GM19239 (cell line): ENCODE data around the gene DLX2.
"Not testable (repeated sequence)": the region's sequence is repeated elsewhere in the genome, so short reads cannot be mapped to it uniquely, and the experiment has no call there.

Experiments
- DNase-seq: peaks from one replicate; pipeline ENCODE4 v3.0.0; 2011; ENCODE audit warnings: low spot score; ENCODE audit not compliant: insufficient read length
- FAIRE-seq: peaks from 2 replicates; lab custom pipeline; 2011; peaks lifted over from hg19 to GRCh38; lab: Jason Lieb, UNC

The DLX2 gene

DNA sequence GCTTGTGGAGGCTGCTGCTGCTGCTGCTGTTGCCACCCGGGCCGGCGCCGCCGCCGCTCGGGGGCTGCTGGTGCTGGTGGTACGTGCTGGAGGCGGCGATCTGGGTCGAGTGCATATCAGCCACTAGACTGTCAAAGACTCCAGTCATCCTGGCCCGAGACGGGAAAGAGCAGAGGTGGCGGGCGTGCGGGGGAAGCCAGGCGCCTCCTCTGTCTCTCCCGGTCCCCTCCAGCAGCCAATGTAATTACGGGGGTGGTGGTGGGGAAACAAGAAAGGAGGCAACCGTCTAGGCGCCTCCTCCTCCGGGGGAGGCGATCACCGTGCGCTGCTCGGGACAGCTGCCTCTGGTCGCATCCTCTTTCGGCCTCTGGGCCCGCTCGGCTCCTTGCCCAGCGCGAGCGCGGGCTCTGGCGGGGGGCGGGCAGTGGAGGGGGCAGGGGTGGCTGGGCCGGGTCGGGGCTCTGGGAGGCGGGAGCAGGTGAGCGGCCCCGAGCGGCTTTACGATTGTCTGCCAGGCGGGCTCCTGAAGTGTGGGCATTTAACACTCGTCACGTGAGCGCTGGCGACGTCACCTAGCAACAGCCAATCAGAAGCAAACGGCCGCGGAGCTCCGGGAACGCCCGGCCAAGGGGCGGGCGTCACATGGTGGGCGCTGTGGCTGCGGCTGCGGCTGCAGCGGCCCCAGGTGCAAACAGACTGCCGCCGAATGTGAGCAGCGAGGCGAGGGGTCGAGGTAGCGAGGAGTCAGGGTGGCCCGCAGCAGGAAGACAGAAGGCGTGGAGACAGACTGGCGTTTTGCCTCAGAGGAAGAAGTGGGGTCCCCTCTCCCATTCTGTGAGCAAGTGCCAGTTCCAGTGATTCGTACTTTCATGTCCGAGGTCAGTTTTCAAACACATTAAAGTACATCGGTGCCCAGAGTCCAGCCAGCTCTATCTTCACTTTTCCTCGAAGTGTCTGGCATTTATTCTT lies at the start of gene DLX2:
TSS of gene DLX2 (minus strand) at position 510 of the 969 bp plus-strand sequence. CDS start at position 148, 362 bp downstream.
- FAIRE-seq = peak; percentile 26
- peak; percentile 74 for DNase-seq

DNA sequence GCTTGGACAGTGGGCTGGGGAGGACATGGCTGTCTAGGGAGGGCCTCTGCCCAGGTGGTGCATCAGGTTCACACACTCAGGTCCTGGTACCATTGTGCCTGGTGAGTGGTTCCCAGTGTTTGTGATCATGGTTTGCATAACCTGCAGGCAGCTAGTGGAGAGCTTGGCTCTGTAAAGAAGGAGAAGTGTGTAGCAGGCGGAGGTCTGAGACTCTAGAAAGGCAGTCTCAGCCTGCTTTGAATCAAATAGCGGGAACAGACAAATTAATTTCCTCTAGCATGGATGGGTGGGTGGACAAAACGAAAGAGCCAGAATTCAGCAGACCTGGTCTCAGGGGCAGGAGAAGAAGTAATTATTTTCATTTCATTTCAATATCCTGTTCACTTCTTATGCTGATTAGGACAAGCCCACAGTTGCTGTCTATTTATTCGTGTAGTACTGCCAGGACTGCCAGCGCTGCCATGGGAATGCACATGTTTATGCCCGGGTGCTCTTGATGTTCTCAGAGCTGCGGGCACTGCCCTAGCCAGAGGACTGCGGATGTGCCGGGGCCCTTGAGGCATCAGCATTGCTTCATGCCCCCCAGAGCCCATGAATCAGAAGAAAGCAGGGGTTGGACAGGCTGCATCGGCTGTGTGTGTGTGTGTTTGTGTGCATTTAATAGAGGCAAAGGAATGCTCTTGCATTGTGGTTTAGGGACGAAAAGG lies 45.4 kb upstream of the DLX2 start:
- FAIRE-seq = no peak
- DNase-seq = no peak

DNA sequence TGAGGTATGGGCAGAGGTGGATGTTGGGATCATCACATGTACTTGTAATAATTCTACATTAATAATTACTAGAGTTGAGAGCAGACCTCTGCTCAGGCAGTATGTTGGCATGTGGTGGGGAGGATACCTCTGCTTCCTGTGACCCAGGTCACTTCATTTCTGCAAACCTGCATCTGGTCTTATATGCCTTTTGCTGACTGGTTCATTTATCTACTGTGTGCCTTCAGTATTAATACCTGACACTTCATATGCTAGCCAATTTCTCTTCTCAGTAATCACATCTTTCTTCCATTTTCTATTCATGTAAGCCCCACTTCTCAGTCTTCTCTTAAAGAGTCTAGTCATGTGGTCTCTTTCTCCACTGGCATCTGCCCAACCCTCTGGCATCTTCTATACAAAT lies 41.1 kb upstream of the DLX2 start:
- FAIRE-seq (no peak), DNase-seq (no peak)

DNA sequence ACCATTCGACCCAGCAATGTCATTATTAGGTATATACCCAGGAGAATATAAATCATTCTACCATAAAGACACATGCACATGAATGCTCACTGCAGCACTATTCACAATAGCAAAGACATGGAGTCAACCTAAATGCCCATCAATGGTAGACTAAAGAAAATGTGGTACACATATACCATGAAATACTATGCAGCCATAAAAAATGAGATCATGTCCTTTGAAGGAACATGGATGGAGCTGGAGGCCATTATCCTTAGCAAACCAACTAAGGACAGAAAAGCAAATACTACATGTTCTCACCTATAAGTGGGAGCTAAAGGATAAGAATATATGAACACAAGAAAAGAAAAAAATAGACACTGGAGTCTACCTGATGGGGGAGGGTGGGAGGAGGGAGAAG lies 36.0 kb upstream of the DLX2 start:
- DNase-seq, FAIRE-seq: not testable (repeated sequence)

DNA sequence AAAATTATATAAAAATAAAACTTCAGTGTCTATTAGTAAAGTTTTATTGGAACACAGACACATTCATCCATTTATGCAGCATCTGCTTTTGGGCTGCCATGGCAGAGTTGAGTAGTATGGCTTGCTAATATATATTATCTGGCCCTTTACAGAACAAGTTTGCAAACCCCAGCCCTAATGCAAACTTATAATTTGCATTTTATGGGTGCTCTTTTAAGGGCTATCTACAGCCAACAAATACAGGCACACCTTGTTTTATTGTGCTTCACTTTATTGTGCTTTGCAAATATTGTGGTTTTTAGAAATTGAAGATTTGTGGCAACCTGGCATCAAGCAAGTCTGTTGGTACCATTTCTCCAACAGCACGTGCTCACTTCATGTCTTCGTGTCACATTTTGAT lies 35.2 kb upstream of the DLX2 start:
- FAIRE-seq (no peak), DNase-seq (no peak)

DNA sequence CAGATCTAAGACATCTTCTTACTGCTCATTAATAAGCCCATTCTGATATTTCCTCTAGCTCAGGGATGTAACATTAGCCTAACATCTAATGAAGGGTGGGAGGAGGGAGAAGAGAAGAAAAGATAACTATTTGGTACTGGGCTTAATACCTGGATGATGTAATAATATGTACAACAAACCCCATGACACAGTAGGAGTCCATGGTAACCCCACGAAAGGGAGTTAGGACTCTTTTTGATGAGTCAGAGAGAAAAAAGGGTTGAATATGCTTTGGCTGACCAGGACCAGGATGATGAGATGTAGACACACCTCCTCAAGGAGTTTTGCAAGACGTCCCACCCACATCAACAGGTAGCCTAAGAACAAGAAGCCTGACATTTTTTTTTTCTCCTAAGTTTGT lies 34.4 kb upstream of the DLX2 start:
- FAIRE-seq (no peak), DNase-seq (no peak)

DNA sequence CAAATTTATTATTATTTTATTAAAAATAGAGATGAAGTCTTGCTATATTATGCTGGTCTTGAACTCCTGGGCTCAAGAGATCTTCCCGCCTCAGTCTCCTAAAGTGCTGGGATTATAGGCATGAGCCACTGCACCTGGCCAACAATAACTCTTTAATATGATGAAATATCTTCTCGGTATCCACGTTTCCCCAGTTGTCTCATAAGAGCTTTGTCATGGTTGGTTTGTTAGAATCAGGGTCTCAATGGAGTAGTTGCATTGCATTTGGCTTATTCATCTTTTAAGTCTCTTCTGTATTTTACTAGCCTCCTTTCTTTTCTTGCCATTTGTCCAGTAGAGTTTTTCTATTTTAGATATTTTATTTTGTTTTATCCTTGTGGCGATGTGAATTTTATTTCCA lies 32.7 kb upstream of the DLX2 start:
- DNase-seq (no peak), FAIRE-seq (no peak)

DNA sequence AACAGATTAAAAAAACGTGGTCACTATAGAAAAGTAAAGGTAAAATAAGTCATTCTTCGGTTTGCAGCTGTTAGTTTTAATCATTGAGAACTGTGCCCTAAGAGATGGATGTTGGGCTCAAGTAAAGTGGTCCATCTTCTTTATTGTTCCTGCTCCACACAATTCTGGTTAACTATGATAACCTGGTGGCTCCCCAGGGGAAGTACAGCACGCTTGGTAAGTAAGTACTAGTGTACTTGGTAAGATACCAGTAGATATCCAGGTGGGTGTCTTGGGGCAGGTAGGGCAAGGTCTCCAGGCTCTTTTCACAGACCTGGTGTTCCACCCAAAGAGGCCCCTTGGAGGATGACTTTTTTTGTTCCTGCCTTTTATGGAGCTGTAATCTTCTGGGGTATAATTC lies 31.6 kb upstream of the DLX2 start:
- FAIRE-seq (no peak), DNase-seq (no peak)

DNA sequence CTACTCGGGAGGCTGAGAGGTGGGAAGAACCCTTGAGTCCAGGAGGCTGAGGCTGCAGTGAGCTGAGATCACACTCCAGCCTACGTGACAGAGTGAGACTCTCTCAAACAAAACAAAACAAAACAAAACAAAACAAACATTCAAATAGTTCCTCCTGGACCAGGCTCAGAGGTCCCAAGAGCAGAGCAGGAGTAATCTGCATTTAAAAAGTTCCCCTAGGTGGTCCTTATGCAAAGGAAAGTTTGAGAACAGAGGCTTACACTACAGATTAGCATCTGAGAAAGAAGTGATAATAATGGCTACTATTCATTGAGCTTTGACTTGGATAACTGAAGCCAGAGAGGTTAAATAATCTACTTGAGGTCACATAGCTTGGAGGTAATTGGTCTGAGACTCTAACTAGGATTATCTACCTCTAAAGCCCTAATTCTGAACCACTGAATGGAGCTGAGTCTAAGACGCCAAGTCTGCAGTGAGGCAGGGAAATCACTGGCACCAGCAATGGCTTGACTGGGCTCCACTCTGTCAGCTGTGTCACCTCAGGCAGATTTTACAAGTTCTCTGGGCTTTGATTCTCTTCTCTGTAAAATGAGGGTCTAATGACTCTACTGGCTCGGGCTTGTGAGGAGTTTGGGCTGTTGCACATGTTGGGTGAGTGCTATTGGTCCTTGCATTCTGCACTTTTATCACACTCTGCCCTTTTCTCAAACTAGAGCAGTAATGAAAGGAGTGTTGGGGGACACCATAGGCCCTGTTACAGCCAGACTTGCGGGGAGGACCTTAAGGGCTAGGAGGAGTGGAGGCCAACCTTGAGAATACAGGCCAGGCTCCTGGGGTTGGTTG lies 29.2 kb upstream of the DLX2 start:
- no peak for DNase-seq
- no peak for FAIRE-seq

DNA sequence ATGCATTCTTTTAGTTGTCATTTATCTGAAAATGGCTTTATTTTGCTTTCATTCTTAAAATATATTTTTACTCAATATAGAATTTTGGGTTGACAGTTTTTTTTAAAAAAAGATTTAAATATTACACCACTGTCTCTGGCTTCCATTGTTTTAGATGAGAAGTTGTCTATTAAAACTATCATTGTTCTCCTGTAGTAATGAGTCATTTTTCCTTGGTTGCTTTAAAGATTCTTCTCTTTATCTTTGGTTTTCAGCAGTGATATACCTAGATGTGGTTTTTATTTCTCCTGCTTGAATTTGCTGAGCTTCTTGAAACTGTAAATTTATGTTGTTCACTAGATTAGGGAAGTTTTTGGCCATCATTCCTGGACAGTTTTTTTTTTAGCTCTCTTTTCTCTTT lies 26.7 kb upstream of the DLX2 start:
- no peak for DNase-seq
- FAIRE-seq = no peak

DNA sequence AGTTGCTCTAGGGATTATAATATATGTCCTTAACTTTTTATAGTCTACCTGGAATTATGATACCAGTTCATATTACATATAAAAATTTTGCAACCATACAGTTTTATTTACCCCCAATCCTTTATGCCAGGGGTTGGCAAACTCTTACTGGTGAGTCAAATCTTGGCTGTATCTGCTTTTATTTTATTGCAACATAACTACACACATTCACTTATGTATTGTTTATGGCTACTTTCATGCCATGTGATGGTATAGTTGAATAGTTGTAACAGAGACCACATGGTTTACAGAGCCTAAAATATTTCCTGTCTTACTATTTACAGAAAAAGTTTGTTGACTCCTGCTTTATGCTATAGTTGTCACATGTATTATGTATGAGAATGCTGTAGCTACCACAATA lies 25.8 kb upstream of the DLX2 start:
- DNase-seq (no peak), FAIRE-seq (no peak)

DNA sequence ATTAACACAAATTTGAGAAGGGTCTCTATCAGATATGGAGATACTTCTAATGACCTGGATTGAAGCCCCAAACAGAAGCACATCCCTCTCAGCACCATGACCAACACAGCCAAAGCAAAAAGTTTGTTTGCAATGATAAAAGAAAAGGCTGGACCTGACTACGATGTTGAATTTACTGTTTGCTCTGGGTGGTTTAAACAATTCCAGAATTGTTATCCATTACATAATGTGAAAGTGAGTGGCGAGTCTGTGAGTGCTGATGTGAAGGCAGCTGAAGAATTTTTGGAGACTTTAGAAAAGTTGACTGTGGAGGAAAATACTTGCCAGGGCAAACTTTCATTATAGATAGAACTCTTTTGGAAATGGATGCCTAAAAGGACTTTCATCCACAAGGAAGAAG lies 17.4 kb upstream of the DLX2 start:
- FAIRE-seq (no peak), DNase-seq (no peak)

DNA sequence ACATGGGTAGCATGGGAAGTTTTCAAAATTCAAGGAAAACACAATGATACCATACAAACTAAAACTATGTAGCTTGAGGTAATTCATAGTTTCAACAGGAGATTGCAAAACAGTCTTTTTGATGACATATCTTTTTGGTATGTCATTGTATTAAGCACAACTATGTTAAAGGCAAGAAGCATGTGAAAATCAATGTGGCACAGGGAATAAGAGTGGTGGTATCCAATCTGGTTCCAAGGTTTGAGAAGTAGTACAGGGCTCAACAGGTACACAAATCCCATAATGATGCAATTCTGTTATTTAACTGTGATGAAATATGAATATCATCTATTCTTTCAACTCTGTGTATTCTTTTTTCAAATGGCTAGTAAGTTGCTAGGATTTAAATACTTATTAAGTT lies 16.4 kb upstream of the DLX2 start:
- FAIRE-seq (no peak), DNase-seq (no peak)

DNA sequence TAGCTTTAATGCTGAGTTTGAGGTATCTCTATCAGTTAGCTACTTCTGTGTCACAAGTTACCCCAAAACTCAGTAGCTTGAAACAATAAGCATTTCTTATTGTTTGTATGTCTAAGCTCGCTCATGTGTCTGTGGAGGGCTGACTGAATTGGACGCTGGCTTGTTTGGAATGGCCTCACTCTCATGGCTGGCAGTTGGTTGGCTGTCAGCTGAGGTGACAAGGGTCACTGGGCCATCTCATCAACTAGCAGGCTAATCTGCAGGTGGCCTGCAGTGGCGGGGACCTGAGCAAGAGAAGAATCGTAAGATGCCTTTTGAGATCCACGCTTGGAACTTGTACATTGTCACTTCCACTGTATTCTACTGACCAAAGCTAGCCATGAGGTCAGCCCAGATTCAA lies 13.4 kb upstream of the DLX2 start:
- DNase-seq = no peak
- FAIRE-seq = no peak

DNA sequence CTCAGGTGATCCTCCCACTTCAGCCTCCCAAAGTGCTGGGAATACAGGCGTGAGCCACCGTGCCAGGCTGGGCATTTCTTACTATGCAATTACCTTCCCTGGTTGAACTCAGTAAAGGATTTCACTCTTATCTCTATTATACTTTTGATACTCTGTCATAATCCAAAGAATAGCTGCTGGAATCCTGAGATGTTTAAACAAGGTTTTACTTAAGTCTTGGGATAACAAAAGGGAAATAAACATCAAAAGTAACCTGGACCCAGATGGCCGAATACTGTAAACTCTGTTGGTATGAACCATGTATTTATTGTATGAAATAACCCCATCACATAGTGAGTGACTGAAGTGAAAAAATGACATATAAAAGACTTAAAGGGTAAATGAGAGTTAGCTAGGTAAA lies 11.9 kb upstream of the DLX2 start:
- DNase-seq (no peak), FAIRE-seq (no peak)

DNA sequence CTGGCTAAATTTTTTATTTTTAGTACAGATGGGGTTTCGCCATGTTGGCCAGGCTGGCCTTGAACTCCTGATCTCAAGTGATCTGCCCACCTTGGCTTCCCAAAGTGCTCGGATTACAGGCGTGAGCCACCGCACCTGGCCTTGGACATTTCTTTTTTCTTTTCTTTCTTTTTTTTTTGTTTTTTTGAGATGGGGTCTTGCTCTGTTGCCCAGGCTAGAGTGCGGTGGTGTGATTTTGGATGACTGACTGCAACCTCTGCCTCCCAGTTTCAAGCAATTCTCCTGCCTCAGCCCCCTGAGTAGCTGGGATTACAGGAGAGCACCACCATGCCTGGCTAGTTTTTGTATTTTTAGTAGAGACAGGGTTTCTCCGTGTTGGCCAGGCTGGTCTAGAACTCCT lies 11.5 kb upstream of the DLX2 start:
- not testable (repeated sequence) for FAIRE-seq, DNase-seq

DNA sequence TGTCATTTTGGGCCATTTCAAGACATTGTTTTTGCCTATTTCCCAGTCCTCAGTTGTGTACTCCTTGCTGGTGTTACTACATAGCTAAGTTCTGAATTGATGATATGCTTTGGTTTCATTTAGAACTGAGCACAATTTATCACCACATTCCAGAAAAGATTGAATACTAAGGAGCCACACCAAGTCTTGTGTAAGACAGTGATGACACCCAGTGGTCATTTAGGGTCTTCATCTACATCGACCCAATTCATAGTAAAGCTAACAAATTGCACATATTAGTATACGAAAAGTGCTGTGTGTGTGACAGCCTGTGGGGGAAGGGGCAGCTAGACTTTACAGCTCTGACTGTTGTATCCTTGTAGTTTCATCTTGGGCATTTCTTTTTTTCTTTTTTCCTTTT lies 10.9 kb upstream of the DLX2 start:
- no peak for FAIRE-seq

DNA sequence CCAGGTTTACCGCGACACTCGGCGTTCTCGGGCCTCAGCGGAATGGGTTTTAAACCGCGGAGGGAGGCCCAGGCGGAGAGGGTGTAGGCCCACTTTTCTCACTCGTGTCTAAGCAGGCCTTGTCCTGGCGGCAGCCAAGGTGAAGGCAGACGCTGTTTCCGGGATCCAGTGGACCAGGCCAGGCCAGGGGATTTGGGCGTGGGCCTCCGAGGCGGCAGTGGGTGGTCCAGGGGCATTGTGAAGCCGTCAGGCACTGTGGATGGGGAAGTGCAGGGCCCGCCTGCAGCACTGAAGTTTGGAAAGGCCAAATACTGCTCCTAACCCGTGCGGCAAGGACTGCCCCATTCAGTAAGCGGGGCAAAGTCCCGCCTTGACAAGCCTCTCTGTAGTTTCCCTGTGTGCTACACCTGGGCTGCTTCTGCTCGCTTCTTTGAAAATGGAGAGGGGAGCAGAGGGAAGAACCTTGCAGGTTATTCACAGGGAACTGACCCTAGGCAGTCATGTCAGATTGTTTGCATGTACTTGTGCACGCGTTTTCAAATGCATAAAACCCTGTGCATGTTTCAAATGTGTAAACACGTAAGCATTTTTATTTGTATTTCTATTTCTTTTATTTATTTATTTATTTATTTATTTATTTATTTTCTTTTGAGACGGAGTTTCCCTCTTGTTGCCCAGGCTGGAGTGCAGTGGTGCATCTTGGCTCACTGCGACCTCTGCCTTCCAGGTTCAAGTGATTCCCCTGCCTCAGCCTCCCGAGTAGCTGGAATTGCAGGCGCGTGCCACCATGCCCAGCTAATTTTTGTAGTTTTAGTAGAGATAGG lies 7.5 kb upstream of the DLX2 start:
- DNase-seq = no peak
- FAIRE-seq = no peak

More for the DNA sequence above, 10.9 kb upstream of the DLX2 start:
- no peak for DNase-seq

DNA sequence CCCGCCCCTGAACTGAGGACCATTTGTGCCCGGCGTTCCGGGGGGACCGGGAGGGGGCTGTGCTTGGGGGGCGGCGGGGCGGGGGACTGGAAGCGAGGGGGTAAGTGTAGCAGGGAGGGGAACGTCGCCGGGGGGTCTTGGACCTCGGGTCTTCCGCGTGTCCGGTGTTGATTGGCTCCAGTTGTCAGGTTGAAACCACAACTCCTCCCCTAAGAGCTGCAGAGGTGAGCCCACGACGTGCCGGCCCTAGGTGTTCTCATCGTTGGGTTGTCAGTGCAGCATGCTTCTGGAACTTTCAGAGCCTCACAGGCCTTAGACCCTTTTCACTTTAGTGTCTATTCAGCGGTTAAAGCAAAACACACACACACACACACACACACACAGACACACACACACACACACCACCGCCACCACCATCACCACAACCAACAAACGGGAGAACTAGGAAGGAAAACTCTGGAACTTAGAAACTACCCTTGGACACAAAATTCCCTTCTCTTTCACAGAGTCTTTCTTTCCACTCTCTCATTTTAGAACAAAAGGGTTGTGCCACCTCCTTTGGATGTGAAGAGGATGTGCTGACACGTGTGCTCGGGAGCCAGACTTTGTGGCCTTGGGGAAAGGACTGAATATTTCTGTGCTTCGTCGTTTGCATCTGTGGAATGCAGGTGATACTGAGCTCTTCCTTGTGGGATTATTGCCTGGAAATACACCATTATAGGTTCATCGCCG lies 6.7 kb upstream of the DLX2 start:
- DNase-seq = no peak

More for the DNA sequence above, 6.7 kb upstream of the DLX2 start:
- no peak for FAIRE-seq
